Lower lobe of right lung (tissue), 2 donors: Measurements from ENCODE around the gene AK8. TPM values are rescaled to one million over a fixed set of nuclear protein-coding genes. Genes with fewer than 3 reads are reported as not detected.
"Not testable (repeated sequence)": the region's sequence is repeated elsewhere in the genome, so short reads cannot be mapped to it uniquely, and the experiment has no call there.

ENCODE experiments used
- ATAC-seq, 2 donors: fragments of 200-7000 bp; cut with Tn5 transposase; one replicate each; pipeline ENCODE4 v1.9.1; 2020 to 2022; ENCODE audit warnings: mild to moderate bottlenecking in 2 of 2, moderate library complexity in 2 of 2
- DNase-seq: peaks from one replicate; pipeline ENCODE4 v3.0.0-alpha.2; 2020
- H3K27ac ChIP-seq: fragments of 200-600 bp; one replicate; pipeline ENCODE4 v1.8.0; 2022
- H3K27me3 ChIP-seq: fragments of 200-600 bp; one replicate; pipeline ENCODE4 v1.8.0; 2022; ENCODE audit warnings: low read depth
- H3K36me3 ChIP-seq: fragments of 200-600 bp; one replicate; pipeline ENCODE4 v1.8.0; 2022; ENCODE audit warnings: mild to moderate bottlenecking
- H3K4me1 ChIP-seq: fragments of 200-600 bp; one replicate; pipeline ENCODE4 v1.8.0; 2022
- H3K4me3 ChIP-seq: fragments of 200-600 bp; one replicate; pipeline ENCODE4 v1.8.0; 2022; ENCODE audit warnings: mild to moderate bottlenecking
- H3K9me3 ChIP-seq: fragments of 200-600 bp; one replicate; pipeline ENCODE4 v1.8.0; 2022
- intact Hi-C: fragments of 100-400 bp; cut with DNase I; formaldehyde crosslinking; loops from one replicate; pipeline ENCODE4 v1.11.0; 2022
- total RNA-seq: library from RNA; stranded (reverse); fragmentation: NEBNext Ultra II Directional; extraction: Animal tissue kit (Norgen Biotek cat#: 25700); gene quantifications from one replicate; pipeline ENCODE4 v1.2.1, GENCODE V29; 2021
- TF ChIP-seq, protein P1 (sequence below): fragments of 200-600 bp; IDR thresholded peaks from one replicate; pipeline ENCODE4 v1.8.0; 2022; ENCODE audit warnings: antibody characterized with exemption, mild to moderate bottlenecking
- donor health status: DM: no; HTN: yes; CAD: no; lungs with severe emphysema.

AK8 gene
- total RNA-seq, 1 donor from 2014 or later, result 6.1 TPM

DNA sequence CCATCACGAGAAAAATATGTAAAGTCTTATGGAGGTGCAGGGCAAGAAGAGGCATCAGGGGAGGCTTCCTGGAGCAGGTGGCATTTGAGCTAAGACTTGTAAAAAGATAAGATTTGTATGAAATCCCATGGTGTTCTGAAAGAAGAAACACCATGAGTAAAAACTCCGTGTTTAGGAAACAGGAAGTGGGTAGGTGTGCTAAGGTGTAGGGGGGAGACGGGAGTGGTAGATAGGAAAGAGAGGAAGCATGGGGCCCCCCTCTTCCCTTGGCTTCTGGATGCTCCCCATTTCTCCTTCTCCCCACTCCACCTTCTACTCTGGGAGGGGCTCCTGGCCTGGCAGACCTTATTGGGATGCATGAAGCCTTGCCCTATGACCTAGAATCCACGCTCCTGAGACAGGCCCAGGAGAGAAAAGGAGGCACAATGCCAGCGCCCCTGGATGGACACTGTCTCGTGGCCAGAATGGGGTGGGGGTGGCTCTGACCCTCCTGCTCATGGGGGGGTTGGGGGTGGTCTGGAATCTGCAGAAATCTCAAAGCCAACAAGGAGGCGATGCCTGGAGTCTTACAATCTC lies 104.2 kb downstream of the AK8 start:
- Histone ChIP-seq H3K27ac (no peak overlapping the region), H3K27me3 (no peaks in the 10 kb centered on the region), H3K4me3 (no peak overlapping the region), H3K36me3 (no peaks in the 10 kb centered on the region), H3K4me1 (peaks cover 6% of the 10 kb centered on the region), H3K9me3 (no peaks in the 10 kb centered on the region)
- DNase-seq, result no peak
- TF ChIP-seq, protein P1, sequence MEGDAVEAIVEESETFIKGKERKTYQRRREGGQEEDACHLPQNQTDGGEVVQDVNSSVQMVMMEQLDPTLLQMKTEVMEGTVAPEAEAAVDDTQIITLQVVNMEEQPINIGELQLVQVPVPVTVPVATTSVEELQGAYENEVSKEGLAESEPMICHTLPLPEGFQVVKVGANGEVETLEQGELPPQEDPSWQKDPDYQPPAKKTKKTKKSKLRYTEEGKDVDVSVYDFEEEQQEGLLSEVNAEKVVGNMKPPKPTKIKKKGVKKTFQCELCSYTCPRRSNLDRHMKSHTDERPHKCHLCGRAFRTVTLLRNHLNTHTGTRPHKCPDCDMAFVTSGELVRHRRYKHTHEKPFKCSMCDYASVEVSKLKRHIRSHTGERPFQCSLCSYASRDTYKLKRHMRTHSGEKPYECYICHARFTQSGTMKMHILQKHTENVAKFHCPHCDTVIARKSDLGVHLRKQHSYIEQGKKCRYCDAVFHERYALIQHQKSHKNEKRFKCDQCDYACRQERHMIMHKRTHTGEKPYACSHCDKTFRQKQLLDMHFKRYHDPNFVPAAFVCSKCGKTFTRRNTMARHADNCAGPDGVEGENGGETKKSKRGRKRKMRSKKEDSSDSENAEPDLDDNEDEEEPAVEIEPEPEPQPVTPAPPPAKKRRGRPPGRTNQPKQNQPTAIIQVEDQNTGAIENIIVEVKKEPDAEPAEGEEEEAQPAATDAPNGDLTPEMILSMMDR, result no peak
- intact Hi-C loops, result no loop called here
- no peak for ATAC-seq

- Histone ChIP-seq H3K36me3 (no peaks in the 10 kb centered on the region), H3K9me3 (no peaks in the 10 kb centered on the region), H3K4me1 (peaks cover 6% of the 10 kb centered on the region), H3K4me3 (no peak overlapping the region), H3K27me3 (no peaks in the 10 kb centered on the region), H3K27ac (no peak overlapping the region)
- ATAC-seq, result no peak
- TF ChIP-seq, protein P1, result no peak
- intact Hi-C loops, result no loop called here
- DNase-seq, result no peak
These were observed 105.0 kb downstream of the AK8 start for GRCh38 chr9:132773093-132773492.

- ATAC-seq, H3K4me3 ChIP-seq, H3K4me1 ChIP-seq, intact Hi-C loops, H3K27me3 ChIP-seq, H3K36me3 ChIP-seq, DNase-seq, H3K9me3 ChIP-seq, H3K27ac ChIP-seq: not testable (repeated sequence)
These were observed 106.3 kb downstream of the AK8 start for GRCh38 chr9:132771752-132772151.

- no peaks in the 10 kb centered on the region for H3K9me3 ChIP-seq
- H3K4me1 ChIP-seq, result peaks cover 6% of the 10 kb centered on the region
- no peaks in the 10 kb centered on the region for H3K36me3 ChIP-seq
- TF ChIP-seq, protein P1, result no peak
- intact Hi-C loops, result no loop called here
- H3K27ac ChIP-seq, result peak overlapping the region; percentile 84
- peak overlapping the region; percentile 87 for H3K4me3 ChIP-seq
- no peaks in the 10 kb centered on the region for H3K27me3 ChIP-seq
- DNase-seq, result no peak
- no peak for ATAC-seq
These were observed 107.2 kb downstream of the AK8 start for GRCh38 chr9:132770770-132771310.

- peaks cover 6% of the 10 kb centered on the region for H3K4me1 ChIP-seq
- no peaks in the 10 kb centered on the region for H3K9me3 ChIP-seq
- peak; percentile 93 to 95 for ATAC-seq
- TF ChIP-seq, protein P1, result no peak
- intact Hi-C loops, result no loop called here
- H3K4me3 ChIP-seq, result peak overlapping the region; percentile 87
- no peaks in the 10 kb centered on the region for H3K27me3 ChIP-seq
- H3K36me3 ChIP-seq, result no peaks in the 10 kb centered on the region
- DNase-seq, result peak; percentile 82
- H3K27ac ChIP-seq, result peak overlapping the region; percentile 84
These were observed 107.9 kb downstream of the AK8 start for GRCh38 chr9:132769906-132770769.
